ENCODE measurements around the gene PDCL2. TPM values are rescaled to one million over a fixed set of nuclear protein-coding genes. Genes with fewer than 3 reads are reported as not detected.

PDCL2 gene
- total and polyA plus RNA-seq, 2 of the 13 experiments (the other 11 are each of a cell fraction or from before 2014, with no cell fraction given): not detected

DNA sequence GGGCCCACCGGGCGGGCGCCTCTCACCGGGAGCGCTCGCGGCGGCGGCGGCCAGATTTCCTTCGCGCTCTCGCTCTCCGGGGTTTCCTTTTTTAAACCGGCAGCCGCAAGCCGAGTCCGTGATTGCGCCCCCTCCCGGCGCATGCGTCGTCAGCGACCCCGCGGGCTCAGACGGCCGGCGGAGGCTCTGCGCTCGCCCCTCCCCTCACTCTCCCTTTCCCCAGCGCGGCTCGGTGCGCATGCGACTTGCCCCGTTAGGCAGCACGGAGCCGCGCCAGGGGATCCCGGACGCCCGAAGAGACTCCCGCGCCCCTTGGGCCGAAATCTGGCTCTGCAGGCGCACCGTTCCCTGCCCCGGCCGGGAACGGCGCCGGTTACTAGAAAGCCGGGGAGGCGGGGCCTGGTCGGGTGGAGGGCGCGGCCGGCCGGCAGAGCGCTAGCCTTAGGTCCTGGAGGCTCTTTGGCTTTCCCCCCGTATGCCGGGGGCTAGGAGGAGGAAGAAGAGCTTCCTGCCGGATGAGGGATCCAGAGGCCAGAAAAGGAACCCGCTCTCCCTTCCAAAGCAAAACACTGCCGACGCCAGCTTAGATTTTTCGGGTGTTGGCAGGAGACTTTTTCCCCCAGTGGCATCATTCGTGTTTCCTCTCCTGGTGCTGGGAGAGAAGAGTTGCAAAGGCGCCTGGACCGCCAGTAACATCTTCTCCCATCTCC lies 45.1 kb downstream of the PDCL2 start, which contains the start of gene CLOCK (continued):
- TF ChIP-seq KLF16 (CRISPR knock-in tag; IDR thresholded peaks at IDR 0.05): peak in 1 of 2 experiments; percentile 54; a peak in 2 of 4 replicates
- peak; percentile 14; the same call in 1 of the 2 replicates for TF ChIP-seq ZBTB7B (CRISPR knock-in tag; IDR thresholded peaks at IDR 0.05)
- peak; percentile 19; the same call in 1 of the 2 replicates for TF ChIP-seq ZMYM3 (CRISPR knock-in tag; IDR thresholded peaks at IDR 0.05)
- TF ChIP-seq HHEX (CRISPR knock-in tag; IDR thresholded peaks at IDR 0.05): no peak
- no peak for TF ChIP-seq NR2F6 (IDR thresholded peaks at IDR 0.05)
- TF ChIP-seq NR2F6 (CRISPR knock-in tag; IDR thresholded peaks at IDR 0.05): 0 out of 2 replicates have a peak, but pooled peaks have one; percentile 11
- TF ChIP-seq, protein P1, sequence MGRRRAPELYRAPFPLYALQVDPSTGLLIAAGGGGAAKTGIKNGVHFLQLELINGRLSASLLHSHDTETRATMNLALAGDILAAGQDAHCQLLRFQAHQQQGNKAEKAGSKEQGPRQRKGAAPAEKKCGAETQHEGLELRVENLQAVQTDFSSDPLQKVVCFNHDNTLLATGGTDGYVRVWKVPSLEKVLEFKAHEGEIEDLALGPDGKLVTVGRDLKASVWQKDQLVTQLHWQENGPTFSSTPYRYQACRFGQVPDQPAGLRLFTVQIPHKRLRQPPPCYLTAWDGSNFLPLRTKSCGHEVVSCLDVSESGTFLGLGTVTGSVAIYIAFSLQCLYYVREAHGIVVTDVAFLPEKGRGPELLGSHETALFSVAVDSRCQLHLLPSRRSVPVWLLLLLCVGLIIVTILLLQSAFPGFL (CRISPR knock-in tag; IDR thresholded peaks at IDR 0.05): no peak
- TF ChIP-seq ZNF792 (CRISPR knock-in tag; IDR thresholded peaks at IDR 0.05): peak; percentile 29; the same call in 1 of the 2 replicates
- TF ChIP-seq ETV5 (CRISPR knock-in tag; IDR thresholded peaks at IDR 0.05; ENCODE audit: borderline replicate concordance): 0 out of 2 replicates have a peak, but pooled peaks have one; percentile 26
- no peak for TF ChIP-seq JDP2 (CRISPR knock-in tag; IDR thresholded peaks at IDR 0.05; ENCODE audit: borderline replicate concordance)
- TF ChIP-seq NFE2 (CRISPR knock-in tag; IDR thresholded peaks at IDR 0.05): no peak
- no peak for TF ChIP-seq SNAPC5 (CRISPR knock-in tag; IDR thresholded peaks at IDR 0.05; ENCODE audit: borderline replicate concordance)
- no peak for TF ChIP-seq ZKSCAN1 (IDR thresholded peaks at IDR 0.05; ENCODE audit: low read length)
- TF ChIP-seq YEATS4 (CRISPR knock-in tag; IDR thresholded peaks at IDR 0.05; ENCODE audit: borderline replicate concordance): peak; percentile 32; the same call in 1 of the 2 replicates
- 0 out of 2 replicates have a peak, but pooled peaks have one; percentile 11 for TF ChIP-seq ARID5B (CRISPR knock-in tag; IDR thresholded peaks at IDR 0.05)
- peak; percentile 53; the same call in 1 of the 2 replicates for TF ChIP-seq HMG20B (CRISPR knock-in tag; conservative IDR thresholded peaks at IDR 0.05)
- TF ChIP-seq, protein P2, sequence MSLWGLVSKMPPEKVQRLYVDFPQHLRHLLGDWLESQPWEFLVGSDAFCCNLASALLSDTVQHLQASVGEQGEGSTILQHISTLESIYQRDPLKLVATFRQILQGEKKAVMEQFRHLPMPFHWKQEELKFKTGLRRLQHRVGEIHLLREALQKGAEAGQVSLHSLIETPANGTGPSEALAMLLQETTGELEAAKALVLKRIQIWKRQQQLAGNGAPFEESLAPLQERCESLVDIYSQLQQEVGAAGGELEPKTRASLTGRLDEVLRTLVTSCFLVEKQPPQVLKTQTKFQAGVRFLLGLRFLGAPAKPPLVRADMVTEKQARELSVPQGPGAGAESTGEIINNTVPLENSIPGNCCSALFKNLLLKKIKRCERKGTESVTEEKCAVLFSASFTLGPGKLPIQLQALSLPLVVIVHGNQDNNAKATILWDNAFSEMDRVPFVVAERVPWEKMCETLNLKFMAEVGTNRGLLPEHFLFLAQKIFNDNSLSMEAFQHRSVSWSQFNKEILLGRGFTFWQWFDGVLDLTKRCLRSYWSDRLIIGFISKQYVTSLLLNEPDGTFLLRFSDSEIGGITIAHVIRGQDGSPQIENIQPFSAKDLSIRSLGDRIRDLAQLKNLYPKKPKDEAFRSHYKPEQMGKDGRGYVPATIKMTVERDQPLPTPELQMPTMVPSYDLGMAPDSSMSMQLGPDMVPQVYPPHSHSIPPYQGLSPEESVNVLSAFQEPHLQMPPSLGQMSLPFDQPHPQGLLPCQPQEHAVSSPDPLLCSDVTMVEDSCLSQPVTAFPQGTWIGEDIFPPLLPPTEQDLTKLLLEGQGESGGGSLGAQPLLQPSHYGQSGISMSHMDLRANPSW (CRISPR knock-in tag; IDR thresholded peaks at IDR 0.05; ENCODE audit: borderline replicate concordance): 0 out of 2 replicates have a peak, but pooled peaks have one; percentile 35
- TF ChIP-seq FIP1L1 (IDR thresholded peaks at IDR 0.05; ENCODE audit: borderline replicate concordance, insufficient read depth, low read depth, low read length): 0 out of 2 replicates have a peak, but pooled peaks have one; percentile 44
- TF ChIP-seq XRCC5 (optimal IDR thresholded peaks at IDR 0.05; ENCODE audit: low read length): peak; percentile 58
- TF ChIP-seq ZMYM4 (CRISPR knock-in tag; IDR thresholded peaks at IDR 0.05): peak; percentile 65; the same call in 1 of the 2 replicates
